COLO829 (cell line): ENCODE measurements around the gene RNASE7.

ENCODE experiments used
- DNase-seq: peaks from one replicate; pipeline ENCODE4 v3.0.0; 2012; ENCODE audit warnings: low spot score

Gene RNASE7

DNA sequence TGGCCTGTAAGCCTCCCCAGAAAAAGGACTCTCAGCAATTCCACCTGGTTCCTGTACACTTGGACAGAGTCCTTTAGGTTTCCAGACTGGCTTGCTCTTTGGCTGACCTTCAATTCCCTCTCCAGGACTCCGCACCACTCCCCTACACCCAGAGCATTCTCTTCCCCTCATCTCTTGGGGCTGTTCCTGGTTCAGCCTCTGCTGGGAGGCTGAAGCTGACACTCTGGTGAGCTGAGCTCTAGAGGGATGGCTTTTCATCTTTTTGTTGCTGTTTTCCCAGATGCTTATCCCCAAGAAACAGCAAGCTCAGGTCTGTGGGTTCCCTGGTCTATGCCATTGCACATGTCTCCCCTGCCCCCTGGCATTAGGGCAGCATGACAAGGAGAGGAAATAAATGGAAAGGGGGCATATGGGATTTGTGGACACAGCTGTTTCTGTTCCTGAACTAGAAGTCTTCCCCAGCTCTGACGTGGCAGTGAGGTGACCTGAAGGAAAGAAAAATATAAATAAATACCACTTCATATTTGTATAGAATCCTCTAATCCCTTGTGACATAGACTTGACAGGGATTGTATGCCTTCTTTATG is 1.3 kb downstream of the RNASE7 start:
- no peak for DNase-seq

DNA sequence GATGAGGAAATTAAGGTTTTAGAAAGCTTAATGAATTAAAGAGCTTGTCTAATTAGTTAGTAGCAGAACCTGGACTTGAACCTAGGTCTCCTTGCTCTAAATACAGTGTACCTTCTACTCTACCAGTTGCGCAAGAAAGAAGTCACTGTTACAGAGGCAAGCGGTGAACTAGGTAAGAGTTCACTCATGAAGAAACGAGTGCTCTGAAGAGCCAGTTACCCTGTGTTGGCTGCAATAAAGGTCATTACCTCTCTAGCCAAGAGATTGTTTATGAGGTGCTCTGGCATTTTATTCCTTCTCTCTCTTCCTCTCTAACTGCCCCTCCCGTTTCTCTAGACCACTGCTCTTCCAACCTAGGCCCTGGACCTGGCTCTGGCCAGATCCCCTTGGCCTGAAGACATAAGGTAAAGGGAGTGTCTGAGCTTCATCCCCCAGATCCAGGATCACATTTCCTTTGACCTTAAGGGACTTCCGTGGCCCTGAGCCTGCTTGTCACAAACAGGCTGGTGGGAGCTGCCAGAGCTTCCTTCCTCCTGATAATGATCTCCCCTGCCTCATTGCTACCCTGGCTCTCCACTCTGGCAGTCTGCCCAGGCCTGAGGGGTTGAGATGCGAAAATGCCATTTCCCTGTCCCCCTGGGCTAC is 1.9 kb downstream of the RNASE7 start:
- DNase-seq = no peak

- no peak for DNase-seq
Observed at GRCh38 chr14:21047378-21047781, 5.2 kb downstream of the RNASE7 start.

- DNase-seq = no peak
Observed at GRCh38 chr14:21048638-21049037, 6.5 kb downstream of the RNASE7 start.

- no peak for DNase-seq
Observed at GRCh38 chr14:21049271-21049673, 7.1 kb downstream of the RNASE7 start.

GRCh38 chr14:21050597-21050996 is 8.4 kb downstream of the RNASE7 start:
- no peak for DNase-seq

GRCh38 chr14:21053184-21054122 is 11.3 kb downstream of the RNASE7 start:
- no peak for DNase-seq

GRCh38 chr14:21054123-21054767 is 12.1 kb downstream of the RNASE7 start:
- no peak for DNase-seq

DNA sequence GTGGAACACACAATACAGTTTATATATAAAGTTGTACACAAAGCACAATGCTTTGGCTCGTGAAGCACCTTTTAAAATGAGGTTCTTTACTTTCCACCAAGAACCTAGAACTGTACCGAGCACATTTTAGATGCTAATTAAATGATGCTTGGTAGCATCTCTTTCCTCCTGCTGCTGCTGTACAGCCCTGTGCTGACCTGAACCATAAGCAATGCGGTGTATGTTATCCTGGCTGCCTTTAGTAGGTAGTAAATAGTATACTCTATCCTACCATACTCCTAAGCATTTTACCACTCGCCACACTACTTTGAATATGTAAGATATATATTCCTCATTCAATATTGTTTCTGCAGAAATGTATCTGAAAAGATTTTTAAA is 12.6 kb downstream of the RNASE7 start:
- no peak for DNase-seq

- no peak for DNase-seq
Observed at GRCh38 chr14:21055432-21056117, 13.4 kb downstream of the RNASE7 start.

GRCh38 chr14:21056520-21057163 is 14.5 kb downstream of the RNASE7 start:
- no peak for DNase-seq

GRCh38 chr14:21057803-21058675 is 15.9 kb downstream of the RNASE7 start, which contains the start of gene RNASE8:
TSS of gene RNASE8 (plus strand) at chr14:21057822. CDS start at chr14:21057893, 71 bp downstream.
- no peak for DNase-seq

DNA sequence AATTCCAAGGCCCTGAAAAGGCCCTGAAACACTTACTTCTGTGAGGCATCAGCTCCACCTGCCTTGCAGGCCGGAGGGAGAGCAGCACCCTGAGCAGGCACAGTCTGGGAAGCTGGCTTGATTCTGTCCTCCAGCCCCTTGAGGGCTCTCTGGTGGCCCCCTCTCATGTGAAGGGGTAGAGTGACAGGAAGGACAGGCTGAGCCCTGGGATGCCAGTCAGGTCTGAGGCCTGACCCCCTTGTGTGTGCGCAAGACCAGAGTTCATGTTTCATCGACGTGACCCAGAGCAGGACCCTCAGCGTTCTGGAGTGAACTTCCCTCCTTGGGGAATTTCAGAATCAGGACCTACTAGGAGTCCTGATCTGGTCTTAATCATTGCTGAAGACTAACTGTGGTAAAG is 16.7 kb downstream of the RNASE7 start:
- no peak for DNase-seq

DNA sequence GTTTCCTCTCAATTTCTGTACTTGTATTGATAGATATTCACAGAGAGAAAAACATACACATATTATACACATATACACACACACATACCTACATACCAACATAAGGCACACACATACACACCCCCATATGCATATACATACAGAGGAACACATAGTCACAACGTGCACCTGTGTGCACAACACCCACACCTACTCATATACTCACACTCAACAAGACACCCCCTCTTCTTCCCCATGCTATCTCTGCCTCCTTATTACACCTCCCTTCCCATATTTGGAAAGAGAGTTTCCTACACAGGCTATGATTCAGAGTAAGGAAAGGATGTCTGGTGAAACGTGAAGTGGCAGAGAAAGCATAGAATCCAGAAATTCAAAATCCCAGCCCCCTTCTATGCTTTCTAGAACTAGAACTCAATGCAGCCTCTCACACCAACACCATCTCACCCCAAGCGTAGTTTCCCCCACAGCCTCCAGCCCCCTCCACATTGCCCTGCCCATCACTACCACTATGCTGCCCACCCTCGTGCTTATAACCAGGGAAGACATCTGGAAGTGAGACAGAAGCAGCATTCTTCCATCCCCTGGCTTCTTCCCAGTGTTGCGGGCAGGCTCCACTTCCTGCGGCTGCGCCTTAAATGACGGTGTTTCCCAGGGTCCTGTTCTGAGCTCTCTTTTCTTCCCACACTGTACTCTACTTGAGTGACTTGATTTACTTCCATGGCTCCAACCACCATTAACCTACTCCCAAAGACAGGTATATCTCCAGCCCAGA is 17.9 kb downstream of the RNASE7 start:
- DNase-seq = no peak

- no peak for DNase-seq
Observed at GRCh38 chr14:21060614-21061346, 18.6 kb downstream of the RNASE7 start.

GRCh38 chr14:21061347-21061668 is 19.1 kb downstream of the RNASE7 start:
- DNase-seq = no peak

DNA sequence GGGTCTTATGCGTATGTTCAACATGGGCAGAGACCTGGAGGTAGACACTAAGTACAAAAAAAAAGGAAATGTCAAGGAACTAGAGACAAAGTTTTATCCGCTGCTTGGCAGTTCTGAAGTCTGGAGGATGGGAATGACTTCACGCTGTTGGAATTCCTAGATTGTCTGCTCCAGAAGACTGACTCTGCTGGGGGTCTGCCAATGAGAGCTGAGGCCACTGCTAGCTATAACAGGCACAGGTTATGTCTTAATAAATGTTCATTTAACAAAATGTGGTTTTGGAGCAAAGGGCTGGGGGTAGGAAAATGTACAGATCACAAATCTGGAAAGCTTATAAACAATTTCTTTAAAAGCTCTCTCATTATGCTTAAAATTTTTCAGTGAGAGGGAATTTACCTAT is 21.3 kb downstream of the RNASE7 start:
- DNase-seq = no peak

DNA sequence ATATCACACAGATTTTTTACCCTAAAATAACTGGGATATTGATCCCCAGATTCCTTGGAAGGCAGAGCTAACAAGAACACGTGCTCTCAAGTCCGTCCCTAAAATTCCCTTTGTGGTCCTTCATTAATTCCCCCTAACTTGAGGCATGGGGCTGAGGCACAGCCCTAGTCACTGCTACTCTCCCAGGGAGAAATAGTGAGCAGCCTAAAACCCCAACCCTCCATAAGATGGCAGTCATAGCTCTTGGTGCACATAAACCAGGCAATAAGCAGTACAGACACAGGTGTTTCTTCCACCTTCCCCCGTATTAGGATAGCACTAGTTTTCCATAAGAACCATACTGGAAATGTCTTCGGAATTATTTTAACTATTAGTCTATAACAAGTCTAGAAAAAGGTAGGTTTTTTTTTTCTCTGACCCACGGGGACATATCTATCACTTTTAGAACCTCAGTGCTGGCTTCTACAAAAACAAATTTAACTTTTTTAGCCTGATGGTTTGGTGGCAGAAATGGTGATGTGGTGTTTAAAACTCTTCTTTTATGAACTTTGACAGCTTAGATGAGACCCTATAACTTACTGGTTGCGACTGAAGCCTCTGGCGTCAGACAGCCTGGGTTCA is 24.8 kb downstream of the RNASE7 start:
- DNase-seq = no peak
